Natural killer cell (primary cell): ENCODE measurements around the gene FOXM1. TPM values are rescaled to one million over a fixed set of nuclear protein-coding genes. Genes with fewer than 3 reads are reported as not detected.

Source experiments
- ATAC-seq, 3 donors: fragments of 150-1000 bp in 2 of 3; fragments of 200-7000 bp in 1 of 3; cut with Tn5 transposase; 1 replicate in 1 of 3; 2 replicates in 2 of 3; pipeline ENCODE4 v1.10.0; 2021; ENCODE audit warnings: mild to moderate bottlenecking in 2 of 3, moderate library complexity in 2 of 3
- DNase-seq, 2 donors: peaks; one replicate each; pipeline versions ENCODE4 v3.0.0 to v3.0.0-alpha.2; 2013 to 2021; ENCODE audit warnings: mixed read lengths in 1 of 2
- H3K27ac ChIP-seq: one replicate; pipeline ENCODE4 v1.5.1; 2013; ENCODE audit warnings: mild to moderate bottlenecking, low read length
- H3K27me3 ChIP-seq: one replicate; pipeline ENCODE4 v1.6.1; 2013; ENCODE audit warnings: low read length; ENCODE audit not compliant: control insufficient read depth, insufficient read depth
- H3K36me3 ChIP-seq: one replicate; pipeline ENCODE4 v1.6.1; 2013; ENCODE audit warnings: low read length; ENCODE audit not compliant: control insufficient read depth, insufficient read depth
- H3K4me1 ChIP-seq: one replicate; pipeline ENCODE4 v1.6.1; 2013; ENCODE audit warnings: low read length; ENCODE audit not compliant: control insufficient read depth, insufficient read depth
- H3K4me3 ChIP-seq: one replicate; pipeline ENCODE4 v1.5.1; 2013; ENCODE audit warnings: low read length
- H3K9me3 ChIP-seq: one replicate; pipeline ENCODE4 v1.6.1; 2013; ENCODE audit warnings: low read length; ENCODE audit not compliant: control insufficient read depth, insufficient read depth
- H3K27ac Mint-ChIP-seq, 2 donors: one replicate each; pipeline ENCODE4 v1.8.0; 2022; ENCODE audit warnings: mild to moderate bottlenecking in 2 of 2, mixed read lengths in 2 of 2, moderate library complexity in 1 of 2
- H3K27me3 Mint-ChIP-seq, 2 donors: one replicate each; pipeline ENCODE4 v1.8.0; 2022; ENCODE audit warnings: low read depth in 2 of 2, mixed read lengths in 2 of 2
- H3K36me3 Mint-ChIP-seq: one replicate; pipeline ENCODE4 v1.8.0; 2022; ENCODE audit warnings: mixed read lengths
- H3K4me1 Mint-ChIP-seq, 2 donors: one replicate each; pipeline ENCODE4 v1.8.0; 2022; ENCODE audit warnings: mixed read lengths in 2 of 2
- H3K4me3 Mint-ChIP-seq: one replicate; pipeline ENCODE4 v1.8.0; 2022; ENCODE audit warnings: mild to moderate bottlenecking, moderate library complexity, mixed read lengths
- H3K9me3 Mint-ChIP-seq, 2 donors: one replicate each; pipeline ENCODE4 v1.8.0; 2022; ENCODE audit warnings: mixed read lengths in 2 of 2
- WGBS: methylation state at CpG from one replicate; pipeline ENCODE4 v1.1.7; 2013; ENCODE audit warnings: missing lambda C conversion rate; ENCODE audit not compliant: insufficient coverage; 5-methylcytosine and 5-hydroxymethylcytosine counted together
- intact Hi-C: fragments of 100-400 bp; cut with micrococcal nuclease; formaldehyde crosslinking; loops from one replicate; pipeline ENCODE4 v1.14.2; 2022
- total RNA-seq, 4 donors: library from RNA; stranded (reverse); fragments of 120-200 nt in 1 of 4; gene quantifications; one replicate each; pipeline versions ENCODE4 v1.2.3 to v1.2.4, GENCODE V29; 2013 to 2022
- TF ChIP-seq, protein P1 (sequence below): fragments of 200-600 bp; IDR thresholded peaks from one replicate; pipeline ENCODE4 v1.8.0; 2022; ENCODE audit warnings: antibody characterized with exemption

FOXM1 gene
- total RNA-seq, 3 donors from 2014 or later (not counting 1 experiment from before 2014, with no cell fraction given): 1.8 to 3.6 (median 2.6) TPM

DNA sequence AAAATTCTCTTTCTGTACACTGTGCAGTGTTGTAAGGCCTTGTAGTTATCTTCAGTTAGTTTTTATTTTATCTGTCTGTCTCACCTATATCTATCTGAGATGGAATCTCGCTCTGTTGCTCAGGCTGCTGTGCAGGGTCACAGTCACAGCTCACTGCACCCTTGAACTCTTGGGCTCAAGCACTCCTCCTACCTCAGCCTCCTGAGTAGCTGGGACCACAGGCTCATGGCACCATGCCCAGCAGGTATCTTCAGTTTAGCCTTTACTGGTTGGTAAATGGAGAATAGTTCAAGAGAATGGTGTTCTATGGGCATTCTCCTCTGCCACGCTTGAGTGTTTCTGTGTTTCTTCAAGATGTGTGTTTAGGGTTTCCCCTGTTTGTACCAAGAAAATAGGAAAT is 27.3 kb upstream of the FOXM1 start:
- Mint-ChIP-seq H3K27ac (no peak overlapping the region), H3K9me3 (no peaks in the 10 kb centered on the region), H3K36me3 (no peaks in the 10 kb centered on the region), H3K4me3 (no peak overlapping the region), H3K4me1 (no peaks in the 10 kb centered on the region), H3K27me3 (no peaks in the 10 kb centered on the region)
- DNase-seq (no peak), ATAC-seq (no peak)
- no peaks in the 10 kb centered on the region for H3K4me1 ChIP-seq
- H3K36me3 ChIP-seq: no peaks in the 10 kb centered on the region
- H3K4me3 ChIP-seq: no peak overlapping the region
- TF ChIP-seq, protein P1, sequence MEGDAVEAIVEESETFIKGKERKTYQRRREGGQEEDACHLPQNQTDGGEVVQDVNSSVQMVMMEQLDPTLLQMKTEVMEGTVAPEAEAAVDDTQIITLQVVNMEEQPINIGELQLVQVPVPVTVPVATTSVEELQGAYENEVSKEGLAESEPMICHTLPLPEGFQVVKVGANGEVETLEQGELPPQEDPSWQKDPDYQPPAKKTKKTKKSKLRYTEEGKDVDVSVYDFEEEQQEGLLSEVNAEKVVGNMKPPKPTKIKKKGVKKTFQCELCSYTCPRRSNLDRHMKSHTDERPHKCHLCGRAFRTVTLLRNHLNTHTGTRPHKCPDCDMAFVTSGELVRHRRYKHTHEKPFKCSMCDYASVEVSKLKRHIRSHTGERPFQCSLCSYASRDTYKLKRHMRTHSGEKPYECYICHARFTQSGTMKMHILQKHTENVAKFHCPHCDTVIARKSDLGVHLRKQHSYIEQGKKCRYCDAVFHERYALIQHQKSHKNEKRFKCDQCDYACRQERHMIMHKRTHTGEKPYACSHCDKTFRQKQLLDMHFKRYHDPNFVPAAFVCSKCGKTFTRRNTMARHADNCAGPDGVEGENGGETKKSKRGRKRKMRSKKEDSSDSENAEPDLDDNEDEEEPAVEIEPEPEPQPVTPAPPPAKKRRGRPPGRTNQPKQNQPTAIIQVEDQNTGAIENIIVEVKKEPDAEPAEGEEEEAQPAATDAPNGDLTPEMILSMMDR: no peak
- no peak overlapping the region for H3K27ac ChIP-seq
- intact Hi-C loops: no loop called here
- no peaks in the 10 kb centered on the region for H3K9me3 ChIP-seq
- no peaks in the 10 kb centered on the region for H3K27me3 ChIP-seq
- WGBS: 92% methylated on average over 2 of the region's 2 CpGs

DNA sequence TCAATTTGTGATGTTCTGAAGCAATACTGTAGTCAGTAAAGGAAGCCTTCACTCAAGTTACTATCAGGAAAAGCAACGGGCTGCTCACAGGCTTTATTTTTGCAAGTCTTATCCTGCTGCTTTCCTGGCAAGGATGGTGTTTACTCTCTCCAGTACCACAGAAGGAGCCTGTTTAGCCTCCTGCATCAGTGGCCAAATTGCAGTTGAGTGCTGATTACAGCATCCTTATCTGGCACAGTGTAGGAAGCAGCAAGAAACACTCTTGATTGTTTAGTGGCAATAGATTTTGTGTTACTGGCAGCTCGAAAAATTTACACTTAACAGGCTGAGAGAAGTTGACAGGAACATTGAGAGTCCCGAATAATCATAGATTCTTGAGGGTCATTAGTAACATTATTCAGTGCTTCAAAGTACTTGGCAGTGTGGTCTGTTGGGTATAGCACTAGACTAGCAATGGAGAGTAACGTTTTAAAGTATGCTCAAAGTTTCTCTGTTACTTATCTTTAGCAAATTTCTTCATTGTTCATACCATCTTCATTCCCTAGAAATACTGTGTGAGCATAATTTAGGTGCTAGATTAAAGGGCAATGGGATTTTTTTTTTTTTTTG is 25.4 kb upstream of the FOXM1 start:
- no peaks in the 10 kb centered on the region for H3K27me3 Mint-ChIP-seq
- H3K27me3 ChIP-seq: no peaks in the 10 kb centered on the region
- DNase-seq: no peak
- H3K27ac ChIP-seq: no peak overlapping the region
- ATAC-seq: no peak
- H3K4me3 ChIP-seq: no peak overlapping the region
- H3K4me3 Mint-ChIP-seq: no peak overlapping the region
- H3K4me1 Mint-ChIP-seq: no peaks in the 10 kb centered on the region
- H3K4me1 ChIP-seq: no peaks in the 10 kb centered on the region
- intact Hi-C loops: no loop called here
- TF ChIP-seq, protein P1: no peak
- no peaks in the 10 kb centered on the region for H3K36me3 Mint-ChIP-seq
- WGBS: 90% methylated on average over 3 of the region's 4 CpGs
- H3K9me3 ChIP-seq: no peaks in the 10 kb centered on the region
- H3K9me3 Mint-ChIP-seq: no peaks in the 10 kb centered on the region
- no peak overlapping the region for H3K27ac Mint-ChIP-seq
- no peaks in the 10 kb centered on the region for H3K36me3 ChIP-seq

DNA sequence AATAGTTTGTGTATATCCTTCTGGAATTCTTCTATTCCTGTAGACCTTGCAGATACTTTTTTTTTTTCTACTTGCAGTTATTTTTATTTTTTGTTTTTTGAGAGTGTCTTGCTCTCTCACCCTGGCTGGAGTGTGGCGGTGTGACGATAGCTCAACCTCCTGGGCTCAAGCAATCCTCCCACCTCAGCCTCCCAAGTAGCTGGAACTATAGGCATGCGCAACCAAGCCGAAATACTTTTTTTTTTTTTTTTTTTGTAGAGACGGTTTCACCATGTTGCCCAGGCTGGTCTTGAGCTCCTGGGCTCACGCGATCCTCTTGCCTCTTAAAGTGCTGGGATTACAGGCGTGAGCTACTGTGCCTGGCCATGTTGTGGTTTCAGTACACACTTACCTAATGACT is 23.7 kb upstream of the FOXM1 start:
- TF ChIP-seq, protein P1: no peak
- no peak overlapping the region for H3K27ac Mint-ChIP-seq
- intact Hi-C loops: no loop called here
- H3K4me1 ChIP-seq: no peaks in the 10 kb centered on the region
- no peaks in the 10 kb centered on the region for H3K36me3 ChIP-seq
- WGBS: 95% methylated on average over 8 of the region's 8 CpGs
- no peak overlapping the region for H3K4me3 ChIP-seq
- no peaks in the 10 kb centered on the region for H3K4me1 Mint-ChIP-seq
- H3K36me3 Mint-ChIP-seq: no peaks in the 10 kb centered on the region
- ATAC-seq (no peak), DNase-seq (no peak)
- H3K27me3 Mint-ChIP-seq: no peaks in the 10 kb centered on the region
- no peak overlapping the region for H3K27ac ChIP-seq
- no peak overlapping the region for H3K4me3 Mint-ChIP-seq
- no peaks in the 10 kb centered on the region for H3K27me3 ChIP-seq
- H3K9me3 Mint-ChIP-seq: no peaks in the 10 kb centered on the region
- H3K9me3 ChIP-seq: no peaks in the 10 kb centered on the region

DNA sequence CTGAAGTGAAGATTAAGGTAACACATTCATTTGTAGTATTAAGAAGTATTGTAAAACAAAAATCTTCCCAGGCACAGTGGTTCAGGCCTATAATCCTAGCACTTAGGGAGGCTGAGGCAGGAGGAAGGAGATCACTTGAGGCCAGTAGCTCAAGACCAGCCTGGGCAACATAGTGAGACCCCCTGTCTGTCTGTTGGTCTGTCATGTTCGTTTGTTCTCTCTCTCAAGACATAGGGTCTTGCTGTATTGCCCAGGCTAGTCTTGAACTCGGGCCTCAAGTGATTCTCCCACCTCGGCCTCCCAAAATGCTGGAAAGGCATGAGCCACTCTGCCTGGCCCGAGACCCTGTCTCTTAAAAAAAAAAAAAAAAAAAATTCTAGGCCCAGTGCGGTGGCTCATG is 20.4 kb upstream of the FOXM1 start:
- no peak overlapping the region for H3K4me3 ChIP-seq
- WGBS: 95% methylated on average over 5 of the region's 5 CpGs
- TF ChIP-seq, protein P1: no peak
- H3K27me3 ChIP-seq: no peaks in the 10 kb centered on the region
- no peak for ATAC-seq
- no peak overlapping the region for H3K27ac Mint-ChIP-seq
- H3K4me1 ChIP-seq: no peaks in the 10 kb centered on the region
- H3K9me3 ChIP-seq: no peaks in the 10 kb centered on the region
- H3K36me3 ChIP-seq: no peaks in the 10 kb centered on the region
- no peak overlapping the region for H3K4me3 Mint-ChIP-seq
- H3K9me3 Mint-ChIP-seq: no peaks in the 10 kb centered on the region
- no peaks in the 10 kb centered on the region for H3K27me3 Mint-ChIP-seq
- H3K4me1 Mint-ChIP-seq: no peaks in the 10 kb centered on the region
- H3K36me3 Mint-ChIP-seq: no peaks in the 10 kb centered on the region
- H3K27ac ChIP-seq: no peak overlapping the region
- DNase-seq: no peak
- intact Hi-C loops: no loop called here
